Spinal cord (tissue), 10 donors: ENCODE measurements around the gene UACA. TPM values are rescaled to one million over a fixed set of nuclear protein-coding genes. Genes with fewer than 3 reads are reported as not detected.
"Not testable (repeated sequence)": the region's sequence is repeated elsewhere in the genome, so short reads cannot be mapped to it uniquely, and the experiment has no call there.

ENCODE experiments used
- DNase-seq, 6 donors: peaks; one replicate each; pipeline versions ENCODE4 v3.0.0 to v3.0.0-alpha.2; 2013 to 2015; ENCODE audit warnings: low spot score in 6 of 6, low read depth in 4 of 6
- H3K27ac ChIP-seq: one replicate; pipeline ENCODE4 v1.5.1; 2013; ENCODE audit warnings: low read depth, low read length, control low read depth
- H3K27me3 ChIP-seq: one replicate; pipeline ENCODE4 v1.6.1; 2013; ENCODE audit warnings: low read length; ENCODE audit not compliant: control insufficient read depth, insufficient read depth
- H3K36me3 ChIP-seq: one replicate; pipeline ENCODE4 v1.6.1; 2013; ENCODE audit warnings: low read length; ENCODE audit not compliant: control insufficient read depth, insufficient read depth
- H3K4me1 ChIP-seq: one replicate; pipeline ENCODE4 v1.6.1; 2013; ENCODE audit warnings: low read length; ENCODE audit not compliant: control insufficient read depth, insufficient read depth
- H3K4me3 ChIP-seq: one replicate; pipeline ENCODE4 v1.5.1; 2013; ENCODE audit warnings: low read depth, low read length, control low read depth
- H3K9me3 ChIP-seq: one replicate; pipeline ENCODE4 v1.6.1; 2013; ENCODE audit warnings: low read length; ENCODE audit not compliant: control insufficient read depth, insufficient read depth
- WGBS: methylation state at CpG from one replicate; pipeline ENCODE4 v1.1.5; 2013; ENCODE audit warnings: missing lambda C conversion rate; ENCODE audit not compliant: insufficient coverage; 5-methylcytosine and 5-hydroxymethylcytosine counted together
- polyA plus RNA-seq, 2 donors: library from polyadenylated mRNA; unstranded; fragments of 120-200 nt; gene quantifications; one replicate each; pipeline ENCODE4 v1.2.1, GENCODE V29; 2013; ENCODE audit not compliant: insufficient read length in 2 of 2
- total RNA-seq, 2 donors: library from RNA; depleted of rRNA in 1 of 2; stranded (reverse); fragments of 120-200 nt in 1 of 2; fragments of >200 nt in 1 of 2; gene quantifications; one replicate each; pipeline versions ENCODE4 v1.2.3 to v1.2.4, GENCODE V29; 2013 to 2014
- donor health status: healthy.

Gene UACA
- total and polyA plus RNA-seq, 4 donors: 50.8 to 188 (median 87.2) TPM

- H3K27me3 ChIP-seq: no peaks in the 10 kb centered on the region
- no peak overlapping the region for H3K4me3 ChIP-seq
- H3K9me3 ChIP-seq: no peaks in the 10 kb centered on the region
- no CpG with 5 or more reads among the region's 3 CpGs for WGBS
- no peaks in the 10 kb centered on the region for H3K4me1 ChIP-seq
- no peak overlapping the region for H3K27ac ChIP-seq
- no peaks in the 10 kb centered on the region for H3K36me3 ChIP-seq
- DNase-seq: no peak
Observed at GRCh38 chr15:70687482-70687881, 75.9 kb downstream of the UACA start.

GRCh38 chr15:70680817-70681216, 82.5 kb downstream of the UACA start:
- H3K27me3 ChIP-seq: no peaks in the 10 kb centered on the region

GRCh38 chr15:70679919-70680231, 83.5 kb downstream of the UACA start:
- no peaks in the 10 kb centered on the region for H3K4me1 ChIP-seq
- no peaks in the 10 kb centered on the region for H3K27me3 ChIP-seq
- no peak overlapping the region for H3K4me3 ChIP-seq
- H3K9me3 ChIP-seq: no peaks in the 10 kb centered on the region
- H3K36me3 ChIP-seq: no peaks in the 10 kb centered on the region
- no peak overlapping the region for H3K27ac ChIP-seq
- no peak for DNase-seq

More at GRCh38 chr15:70680817-70681216, 82.5 kb downstream of the UACA start:
- DNase-seq: no peak
- H3K9me3 ChIP-seq: no peaks in the 10 kb centered on the region
- H3K4me3 ChIP-seq: no peak overlapping the region
- no peak overlapping the region for H3K27ac ChIP-seq
- no peaks in the 10 kb centered on the region for H3K4me1 ChIP-seq
- H3K36me3 ChIP-seq: no peaks in the 10 kb centered on the region
- WGBS: 66% methylated on average over 6 of the region's 6 CpGs

- no peak for DNase-seq
- Histone ChIP-seq H3K4me1 (no peaks in the 10 kb centered on the region), H3K4me3 (no peak overlapping the region), H3K9me3 (no peaks in the 10 kb centered on the region), H3K27ac (no peak overlapping the region), H3K27me3 (no peaks in the 10 kb centered on the region), H3K36me3 (no peaks in the 10 kb centered on the region)
Observed at GRCh38 chr15:70672081-70672480, 91.3 kb downstream of the UACA start.

- Histone ChIP-seq H3K27me3 (no peaks in the 10 kb centered on the region), H3K27ac (no peak overlapping the region), H3K9me3 (no peaks in the 10 kb centered on the region), H3K4me1 (no peaks in the 10 kb centered on the region), H3K4me3 (no peak overlapping the region), H3K36me3 (no peaks in the 10 kb centered on the region)
- no CpG with 5 or more reads among the region's 1 CpG for WGBS
- DNase-seq: peak in 1 of 6 donors; percentile 64
Observed at GRCh38 chr15:70670680-70671079, 92.7 kb downstream of the UACA start.

GRCh38 chr15:70669966-70670658, 93.2 kb downstream of the UACA start:
- DNase-seq: peak in 1 of 6 donors; percentile 31
- H3K36me3 ChIP-seq: no peaks in the 10 kb centered on the region
- H3K27me3 ChIP-seq: no peaks in the 10 kb centered on the region
- H3K9me3 ChIP-seq: no peaks in the 10 kb centered on the region
- H3K27ac ChIP-seq: no peak overlapping the region
- no peak overlapping the region for H3K4me3 ChIP-seq
- no peaks in the 10 kb centered on the region for H3K4me1 ChIP-seq
- WGBS: 35% methylated on average over 4 of the region's 8 CpGs

- no peak overlapping the region for H3K4me3 ChIP-seq
- H3K9me3 ChIP-seq: no peaks in the 10 kb centered on the region
- H3K27ac ChIP-seq: no peak overlapping the region
- no peaks in the 10 kb centered on the region for H3K36me3 ChIP-seq
- no peak for DNase-seq
- no CpG with 5 or more reads among the region's 4 CpGs for WGBS
- no peaks in the 10 kb centered on the region for H3K4me1 ChIP-seq
- H3K27me3 ChIP-seq: no peaks in the 10 kb centered on the region
Observed at GRCh38 chr15:70669006-70669602, 94.3 kb downstream of the UACA start.

- no peaks in the 10 kb centered on the region for H3K36me3 ChIP-seq
- no peak overlapping the region for H3K27ac ChIP-seq
- no peaks in the 10 kb centered on the region for H3K9me3 ChIP-seq
- no peak overlapping the region for H3K4me3 ChIP-seq
- WGBS: no CpG with 5 or more reads among the region's 1 CpG
- no peak for DNase-seq
- no peaks in the 10 kb centered on the region for H3K4me1 ChIP-seq
- H3K27me3 ChIP-seq: no peaks in the 10 kb centered on the region
Observed at GRCh38 chr15:70665599-70665998, 97.8 kb downstream of the UACA start.

GRCh38 chr15:70664494-70664893, 98.9 kb downstream of the UACA start:
- Histone ChIP-seq H3K36me3 (no peaks in the 10 kb centered on the region), H3K4me1 (no peaks in the 10 kb centered on the region), H3K9me3 (no peaks in the 10 kb centered on the region), H3K27me3 (no peaks in the 10 kb centered on the region), H3K27ac (no peak overlapping the region), H3K4me3 (no peak overlapping the region)
- DNase-seq: no peak
- 52% methylated on average over 2 of the region's 4 CpGs for WGBS

- not testable (repeated sequence) for H3K9me3 ChIP-seq, DNase-seq, H3K4me3 ChIP-seq, H3K4me1 ChIP-seq, H3K27me3 ChIP-seq, H3K36me3 ChIP-seq, H3K27ac ChIP-seq
- WGBS: no CpG with 5 or more reads among the region's 3 CpGs
Observed at GRCh38 chr15:70663069-70663468, 100.3 kb downstream of the UACA start.
